Kidney (tissue), 14 donors: ENCODE results near the gene KCTD14. TPM values are rescaled to one million over a fixed set of nuclear protein-coding genes. Genes with fewer than 3 reads are reported as not detected.

Experiments used
- DNase-seq, 5 donors: peaks; one replicate each; pipeline ENCODE4 v3.0.0-alpha.2; 2013 to 2020
- FAIRE-seq: peaks from 2 replicates; lab custom pipeline; 2012; peaks lifted over from hg19 to GRCh38; lab: Jason Lieb, UNC
- H3K27ac ChIP-seq, 2 donors: one replicate each; pipeline ENCODE4 v1.7.0; 2013; ENCODE audit warnings: low read depth in 2 of 2, low read length in 2 of 2, inconsistent platforms in 1 of 2
- H3K27me3 ChIP-seq: one replicate; pipeline ENCODE4 v1.7.1; 2013; ENCODE audit warnings: low read length, inconsistent platforms; ENCODE audit not compliant: control insufficient read depth, insufficient read depth
- H3K36me3 ChIP-seq, 3 donors: one replicate each; pipeline versions ENCODE4 v1.7.0 to v1.7.1; 2013; ENCODE audit warnings: low read length in 3 of 3, control low read depth in 1 of 3, inconsistent platforms in 1 of 3; ENCODE audit not compliant: insufficient read depth in 3 of 3, control insufficient read depth in 2 of 3
- H3K4me1 ChIP-seq, 3 donors: one replicate each; pipeline versions ENCODE4 v1.7.0 to v1.7.1; 2013; ENCODE audit warnings: low read length in 3 of 3, inconsistent platforms in 1 of 3, low read depth in 1 of 3; ENCODE audit not compliant: control insufficient read depth in 2 of 3, insufficient read depth in 2 of 3
- H3K4me3 ChIP-seq, 3 donors: one replicate each; pipeline versions ENCODE4 v1.7.0 to v1.8.1; 2013; ENCODE audit warnings: low read length in 3 of 3, control low read depth in 1 of 3, inconsistent platforms in 1 of 3
- H3K9ac ChIP-seq, 3 donors: one replicate each; pipeline versions ENCODE4 v1.7.0 to v1.7.1; 2013; ENCODE audit warnings: low read length in 3 of 3, control low read depth in 1 of 3, inconsistent platforms in 1 of 3
- H3K9me3 ChIP-seq, 3 donors: one replicate each; pipeline versions ENCODE4 v1.7.0 to v1.7.1; 2013; ENCODE audit warnings: low read length in 3 of 3, control low read depth in 1 of 3, inconsistent platforms in 1 of 3; ENCODE audit not compliant: control insufficient read depth in 2 of 3, insufficient read depth in 1 of 3
- CTCF ChIP-seq: IDR thresholded peaks from 3 replicates; pipeline ENCODE4 v1.5.1; 2012; ENCODE audit warnings: mild to moderate bottlenecking, moderate library complexity, borderline replicate concordance; ENCODE audit not compliant: insufficient read depth; ENCODE audit errors: extremely low read depth
- intact Hi-C: fragments of 100-400 bp; cut with DNase I; formaldehyde crosslinking; loops from one replicate; pipeline ENCODE4 v1.11.1; 2022
- polyA plus RNA-seq: library from polyadenylated mRNA; stranded (reverse); fragments of 350-450 nt; fragmentation: Illumina TruSeq; extraction: RNeasy Lipid Tissue Mini Kit (QIAGEN cat#74804); gene quantifications from one replicate; pipeline ENCODE4 v1.2.3, GENCODE V29; 2014; ENCODE audit warnings: low read depth, low replicate concordance; ENCODE audit not compliant: insufficient read depth
- total RNA-seq: library from RNA; stranded (reverse); fragmentation: NEBNext Ultra II Directional; extraction: Animal tissue kit (Norgen Biotek cat#: 25700); gene quantifications from one replicate; pipeline ENCODE4 v1.2.1, GENCODE V29; 2021
- donor health status: control.
- donor health status: control.
- donor health status: control.
- donor health status: control.
- donor health status: control.
- donor health status: DM: yes; HTN: yes; CAD: no.
- donor health status: Normal renal cell carcinoma (clear cell type).

The KCTD14 gene
- total and polyA plus RNA-seq, 2 donors from 2014 or later, result 13.7 to 14.8 TPM

- no peaks in the 10 kb centered on the region for H3K27me3 ChIP-seq
- intact Hi-C loops, result no loop called here
- FAIRE-seq (no peak), DNase-seq (no peak)
- peaks cover 6 to 8% (median 8%) of the 10 kb centered on the region in 3 donors for H3K4me1 ChIP-seq
- no peak for TF ChIP-seq CTCF
- H3K36me3 ChIP-seq, result no peaks in the 10 kb centered on the region
- no peak overlapping the region for H3K9ac ChIP-seq
- no peak overlapping the region for H3K27ac ChIP-seq
- H3K4me3 ChIP-seq, result no peak overlapping the region
- H3K9me3 ChIP-seq, result no peaks in the 10 kb centered on the region
These were observed 14.0 kb upstream of the KCTD14 start for GRCh38 chr11:78037056-78037455.

GRCh38 chr11:78036313-78036712 lies 13.2 kb upstream of the KCTD14 start:
- Histone ChIP-seq H3K4me3 (no peak overlapping the region), H3K27me3 (no peaks in the 10 kb centered on the region), H3K36me3 (no peaks in the 10 kb centered on the region), H3K27ac (no peak overlapping the region), H3K9ac (no peak overlapping the region), H3K4me1 (peaks cover 6 to 8% (median 8%) of the 10 kb centered on the region in 3 donors), H3K9me3 (no peaks in the 10 kb centered on the region)
- FAIRE-seq (no peak), DNase-seq (no peak)
- intact Hi-C loops, result no loop called here
- TF ChIP-seq CTCF, result no peak

GRCh38 chr11:78034623-78035022 lies 11.5 kb upstream of the KCTD14 start:
- no peaks in the 10 kb centered on the region for H3K36me3 ChIP-seq
- intact Hi-C loops, result no loop called here
- no peak overlapping the region for H3K9ac ChIP-seq
- no peaks in the 10 kb centered on the region for H3K27me3 ChIP-seq
- H3K27ac ChIP-seq, result no peak overlapping the region
- no peak overlapping the region for H3K4me3 ChIP-seq
- peaks cover 0 to 8% (median 6%) of the 10 kb centered on the region in 3 donors for H3K4me1 ChIP-seq
- FAIRE-seq (no peak), DNase-seq (no peak)
- TF ChIP-seq CTCF, result no peak
- H3K9me3 ChIP-seq, result no peaks in the 10 kb centered on the region

- DNase-seq, result no peak
- no peak for TF ChIP-seq CTCF
- Histone ChIP-seq H3K27ac (no peak overlapping the region), H3K9me3 (no peaks in the 10 kb centered on the region), H3K36me3 (no peaks in the 10 kb centered on the region), H3K9ac (no peak overlapping the region), H3K4me1 (peaks cover 0 to 6% (median 4%) of the 10 kb centered on the region in 3 donors), H3K27me3 (no peaks in the 10 kb centered on the region), H3K4me3 (no peak overlapping the region)
- FAIRE-seq, result no peak
- intact Hi-C loops, result no loop called here
These were observed 10.0 kb upstream of the KCTD14 start for GRCh38 chr11:78033040-78033439.
